ENCODE measurements around the gene MPDU1.

Gene MPDU1

GRCh38 chr17:7561028-7561575, 22.6 kb upstream of the MPDU1 start:
- peak; percentile 78 for DNase-seq

GRCh38 chr17:7561589-7562207, 22.0 kb upstream of the MPDU1 start, which contains the start of gene SENP3:
TSS of gene SENP3 (plus strand) at chr17:7561919. CDS start at chr17:7563077, 1,158 bp downstream.
- DNase-seq, result peak; percentile 65

- no peak for DNase-seq
Measured at GRCh38 chr17:7562208-7562605, 21.4 kb upstream of the MPDU1 start.

- no peak for DNase-seq
Measured at GRCh38 chr17:7563115-7563869, 20.4 kb upstream of the MPDU1 start.

- DNase-seq, result no peak
Measured at GRCh38 chr17:7569571-7569970, 14.1 kb upstream of the MPDU1 start.

GRCh38 chr17:7570351-7570750, 13.3 kb upstream of the MPDU1 start:
- DNase-seq, result no peak

GRCh38 chr17:7572338-7572587, 11.4 kb upstream of the MPDU1 start:
- DNase-seq, result no peak

- peak; percentile 86 for DNase-seq
Measured at GRCh38 chr17:7572588-7573323, 10.9 kb upstream of the MPDU1 start.

GRCh38 chr17:7573324-7574080, 10.2 kb upstream of the MPDU1 start:
- DNase-seq, result peak; percentile 73

GRCh38 chr17:7574176-7574953, 9.3 kb upstream of the MPDU1 start:
- DNase-seq, result no peak

- no peak for DNase-seq
Measured at GRCh38 chr17:7575481-7575883, 8.2 kb upstream of the MPDU1 start.

- DNase-seq, result no peak
Measured at GRCh38 chr17:7575959-7576358, 7.7 kb upstream of the MPDU1 start.

GRCh38 chr17:7576432-7576937, 7.2 kb upstream of the MPDU1 start:
- no peak for DNase-seq

GRCh38 chr17:7577327-7578199, 6.1 kb upstream of the MPDU1 start:
- DNase-seq, result no peak

GRCh38 chr17:7579001-7579833, 4.4 kb upstream of the MPDU1 start, which contains the start of gene CD68:
TSS of gene CD68 (plus strand) at chr17:7579638. CDS start at chr17:7579678, 40 bp downstream.
- DNase-seq, result no peak

GRCh38 chr17:7579834-7580603, 3.6 kb upstream of the MPDU1 start:
- DNase-seq, result no peak

- DNase-seq, result no peak
Measured at GRCh38 chr17:7580604-7581575, 2.8 kb upstream of the MPDU1 start.

All from NCI-H2227 treated with DMSO at 0.1 percent for 48 hours (cell line).